Adrenal gland (tissue), 12 donors: ENCODE measurements around the gene FAM89B. TPM values are rescaled to one million over a fixed set of nuclear protein-coding genes. Genes with fewer than 3 reads are reported as not detected.

Experiments used
- DNase-seq, 7 donors: peaks; one replicate each; pipeline ENCODE4 v3.0.0-alpha.2; 2019 to 2020
- H3K27ac ChIP-seq, 5 donors: fragments of 200-600 bp; sonication (generic) in 4 of 5; 1 replicate in 3 of 5; 2 replicates in 2 of 5; pipeline versions ENCODE4 v1.5.1 to v1.8.0; 2016 to 2020; ENCODE audit warnings: mild to moderate bottlenecking in 1 of 5
- H3K27me3 ChIP-seq: fragments of 200-600 bp; 2 replicates; pipeline ENCODE4 v1.8.0; 2021
- H3K36me3 ChIP-seq, 2 donors: fragments of 200-600 bp; replicated peaks in 1 of 2; 1 replicate in 1 of 2; 2 replicates in 1 of 2; pipeline versions ENCODE4 v1.5.1 to v1.8.0; 2018 to 2022
- H3K4me1 ChIP-seq, 2 donors: fragments of 200-600 bp; replicated peaks in 1 of 2; 1 replicate in 1 of 2; 2 replicates in 1 of 2; pipeline versions ENCODE4 v1.5.1 to v1.8.0; 2018 to 2021
- H3K4me3 ChIP-seq, 4 donors: fragments of 200-600 bp; sonication (generic) in 3 of 4; one replicate each; pipeline ENCODE4 v1.5.1; 2016 to 2018
- H3K9me3 ChIP-seq, 3 donors: fragments of 200-600 bp; sonication (generic) in 1 of 3; replicated peaks in 1 of 3; 1 replicate in 2 of 3; 2 replicates in 1 of 3; pipeline versions ENCODE4 v1.5.1 to v1.8.0; 2016 to 2021
- CTCF ChIP-seq, 6 experiments: fragments of 450-650 bp in 4 of 6; fragments of 200-600 bp in 2 of 6; sonication (generic) in 1 of 6; IDR thresholded peaks; 1 replicate in 5 of 6; 2 replicates in 1 of 6; pipeline versions ENCODE4 v1.5.1 to v1.8.0; 2016 to 2021; ENCODE audit warnings: antibody characterized with exemption in 6 of 6, mild to moderate bottlenecking in 2 of 6, moderate library complexity in 1 of 6
- POLR2A ChIP-seq, 2 donors: fragments of 450-650 bp; IDR thresholded peaks; one replicate each; pipeline ENCODE4 v1.6.1; 2017; ENCODE audit warnings: antibody characterized with exemption in 2 of 2, mild to moderate bottlenecking in 2 of 2, moderate library complexity in 1 of 2
- WGBS, 4 donors: extraction: QIAGEN DNeasy Blood & Tissue Kit in 2 of 4; methylation state at CpG; one replicate each; pipeline versions ENCODE4 v1.1.5 to v1.1.7; 2013 to 2017; 5-methylcytosine and 5-hydroxymethylcytosine counted together
- intact Hi-C, 2 donors: fragments of 100-400 bp; cut with DNase I; formaldehyde crosslinking; loops; one replicate each; pipeline versions ENCODE4 v1.14.1 to v1.15.0; 2022 to 2023
- polyA plus RNA-seq, 3 donors: library from polyadenylated mRNA; stranded (reverse); fragments of 200-250 nt in 2 of 3; fragments of 350-450 nt in 1 of 3; fragmentation: Illumina TruSeq in 1 of 3; extraction: RNeasy Lipid Tissue Mini Kit (QIAGEN cat#74804) in 1 of 3; gene quantifications; one replicate each; pipeline ENCODE4 v1.2.3, GENCODE V29; 2013 to 2014
- total RNA-seq, 9 donors: library from RNA; depleted of rRNA in 4 of 9; stranded (reverse); fragments of >200 nt in 4 of 9; fragments of 120-200 nt in 1 of 9; fragmentation: NEBNext Ultra II Directional in 1 of 9; extraction: Animal tissue kit (Norgen Biotek cat#: 25700) in 1 of 9; gene quantifications; one replicate each; pipeline versions ENCODE4 v1.1.0 to v1.2.4, GENCODE V29; 2013 to 2023
- donor health status: healthy with polysubstance abuse.
- donor health status: Bipolar disorder and iron deficiency.
- donor health status: DM: yes; HTN: yes; CAD: no.
- donor health status: DM: no; HTN: no; CAD: no.
- donor health status: DM: no; HTN: no; CAD: no.
- donor health status: DM: yes; HTN: yes; CAD: no.

Gene FAM89B
- total and polyA plus RNA-seq, 12 donors, result 7.0 to 77.1 (median 45.9) TPM

- Histone ChIP-seq H3K4me3 (no peak overlapping the region), H3K36me3 (peaks cover 0 to 52% of the 10 kb centered on the region in 2 donors), H3K27ac (no peak overlapping the region), H3K27me3 (no peaks in the 10 kb centered on the region), H3K4me1 (no peaks in the 10 kb centered on the region), H3K9me3 (no peaks in the 10 kb centered on the region)
- 84 to 93% (median 89%) methylated on average over 3 of the region's 3 CpGs for WGBS, 4 donors
- TF ChIP-seq CTCF (IDR thresholded peaks at IDR 0.05) (no peak), POLR2A (IDR thresholded peaks at IDR 0.05) (no peak)
- intact Hi-C loops, result no loop called here
- DNase-seq, result no peak
These were observed 23.9 kb upstream of the FAM89B start for GRCh38 chr11:65548395-65548794.

DNA sequence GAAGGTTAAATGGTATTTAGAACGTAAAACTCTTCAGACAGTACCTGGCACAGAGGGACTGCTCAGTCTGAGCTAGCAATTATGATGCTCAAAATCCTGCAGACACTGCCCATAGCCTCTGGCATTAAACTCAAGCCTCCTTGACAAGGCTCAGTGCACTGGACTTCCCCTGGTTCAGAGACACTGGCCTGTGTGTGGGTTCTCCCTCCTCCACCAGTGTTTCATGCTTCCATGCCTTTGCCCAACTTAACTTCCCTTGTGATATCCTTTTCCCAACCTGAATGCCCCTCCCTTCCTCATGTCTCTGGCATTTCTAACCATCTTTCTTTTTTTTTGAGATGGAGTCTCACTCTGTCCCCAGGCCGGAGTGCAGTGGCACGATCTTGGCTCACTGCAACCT lies 23.2 kb upstream of the FAM89B start:
- no peak for DNase-seq
- no peaks in the 10 kb centered on the region for H3K4me1 ChIP-seq
- WGBS, 4 donors, result 86 to 100% (median 97%) methylated on average over 3 of the region's 3 CpGs
- TF ChIP-seq POLR2A (IDR thresholded peaks at IDR 0.05) (no peak), CTCF (IDR thresholded peaks at IDR 0.05) (no peak)
- H3K27ac ChIP-seq, result no peak overlapping the region
- H3K9me3 ChIP-seq, result no peaks in the 10 kb centered on the region
- peaks cover 0 to 59% of the 10 kb centered on the region in 2 donors for H3K36me3 ChIP-seq
- H3K4me3 ChIP-seq, result no peak overlapping the region
- no peaks in the 10 kb centered on the region for H3K27me3 ChIP-seq
- intact Hi-C loops, result no loop called here

DNA sequence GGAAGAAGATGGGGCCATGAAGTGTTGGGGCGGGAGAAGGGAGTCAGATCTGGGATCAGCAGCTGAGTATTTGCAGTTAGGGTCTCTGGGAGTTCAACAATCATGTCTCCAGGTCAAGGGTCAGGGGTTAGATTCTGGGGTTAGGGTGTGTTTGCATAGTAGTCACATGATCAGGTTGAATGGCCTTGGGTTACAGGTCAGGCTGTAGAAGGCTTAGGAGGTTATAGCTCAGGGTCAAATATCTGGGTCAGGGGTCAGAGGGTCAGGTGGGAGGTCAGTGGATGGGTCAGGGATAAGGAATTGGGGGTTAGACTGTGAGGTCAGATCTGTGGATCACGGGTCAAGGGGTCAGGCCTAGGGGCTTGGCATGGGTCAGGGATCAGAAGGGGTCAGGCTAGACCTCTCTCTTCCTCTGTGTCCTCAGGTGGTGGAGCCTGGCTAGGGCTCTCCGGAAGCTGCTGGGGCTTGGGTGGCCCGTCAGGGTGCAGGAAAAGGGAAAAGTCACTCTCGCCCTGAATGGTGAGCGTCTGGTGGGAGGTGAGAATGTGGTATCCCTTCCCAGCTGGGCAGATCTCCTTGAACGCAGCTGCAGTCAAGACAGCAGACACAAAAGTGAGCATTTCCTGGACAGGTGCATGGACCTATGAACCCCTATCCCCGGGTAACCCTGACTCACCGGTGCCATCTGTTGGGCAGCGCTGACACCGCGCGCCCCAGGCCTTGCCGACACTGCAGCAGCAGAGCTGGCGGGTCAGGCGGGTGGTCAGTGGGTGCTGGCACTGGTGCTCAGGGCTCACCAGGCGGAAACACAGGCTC lies 20.6 kb upstream of the FAM89B start:
- H3K27me3 ChIP-seq, result no peaks in the 10 kb centered on the region
- peaks cover 17 to 25% of the 10 kb centered on the region in 2 donors for H3K4me1 ChIP-seq
- WGBS, 4 donors, result 72 to 81% (median 74%) methylated on average over 7 to 17 of the region's 17 CpGs
- H3K36me3 ChIP-seq, result peaks cover 0 to 59% of the 10 kb centered on the region in 2 donors
- no peak overlapping the region for H3K4me3 ChIP-seq
- TF ChIP-seq POLR2A (IDR thresholded peaks at IDR 0.05), result no peak
- peak in 3 of 6 experiments; percentile 22 to 29 (median 26) for TF ChIP-seq CTCF (IDR thresholded peaks at IDR 0.05)
- H3K9me3 ChIP-seq, result no peaks in the 10 kb centered on the region
- H3K27ac ChIP-seq, result no peak overlapping the region
- intact Hi-C loops, result no loop called here
- DNase-seq, result peak in 2 of 7 donors; percentile 73 to 81

- intact Hi-C loops, result no loop called here
- H3K27ac ChIP-seq, result no peak overlapping the region
- H3K36me3 ChIP-seq, result peaks cover 0 to 55% of the 10 kb centered on the region in 2 donors
These were observed 19.9 kb upstream of the FAM89B start for GRCh38 chr11:65552388-65552951.

More at GRCh38 chr11:65552388-65552951, 19.9 kb upstream of the FAM89B start:
- no peak for DNase-seq
- Histone ChIP-seq H3K4me1 (peaks cover 24 to 32% of the 10 kb centered on the region in 2 donors), H3K9me3 (no peaks in the 10 kb centered on the region), H3K4me3 (no peak overlapping the region), H3K27me3 (no peaks in the 10 kb centered on the region)
- TF ChIP-seq CTCF (IDR thresholded peaks at IDR 0.05) (no peak), POLR2A (IDR thresholded peaks at IDR 0.05) (no peak)
- WGBS, 4 donors, result 87 to 92% (median 87%) methylated on average over 7 to 9 of the region's 9 CpGs
